Hematopoietic multipotent progenitor cell (in vitro differentiated cells): ENCODE results near the gene PHOSPHO1. TPM values are rescaled to one million over a fixed set of nuclear protein-coding genes. Genes with fewer than 3 reads are reported as not detected.
"Not testable (repeated sequence)": the region's sequence is repeated elsewhere in the genome, so short reads cannot be mapped to it uniquely, and the experiment has no call there.

ENCODE experiments used
- DNase-seq, 3 donors: peaks; one replicate each; pipeline ENCODE4 v3.0.0-alpha.2; 2011 to 2015; ENCODE audit warnings: low read depth in 2 of 3, low spot score in 2 of 3
- total RNA-seq: library from RNA; depleted of rRNA; stranded (reverse); fragments of >200 nt; gene quantifications from one replicate; pipeline ENCODE4 v1.2.3, GENCODE V29; 2012

Gene PHOSPHO1, protein sequence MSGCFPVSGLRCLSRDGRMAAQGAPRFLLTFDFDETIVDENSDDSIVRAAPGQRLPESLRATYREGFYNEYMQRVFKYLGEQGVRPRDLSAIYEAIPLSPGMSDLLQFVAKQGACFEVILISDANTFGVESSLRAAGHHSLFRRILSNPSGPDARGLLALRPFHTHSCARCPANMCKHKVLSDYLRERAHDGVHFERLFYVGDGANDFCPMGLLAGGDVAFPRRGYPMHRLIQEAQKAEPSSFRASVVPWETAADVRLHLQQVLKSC
- under 0.01 TPM for total RNA-seq

DNA sequence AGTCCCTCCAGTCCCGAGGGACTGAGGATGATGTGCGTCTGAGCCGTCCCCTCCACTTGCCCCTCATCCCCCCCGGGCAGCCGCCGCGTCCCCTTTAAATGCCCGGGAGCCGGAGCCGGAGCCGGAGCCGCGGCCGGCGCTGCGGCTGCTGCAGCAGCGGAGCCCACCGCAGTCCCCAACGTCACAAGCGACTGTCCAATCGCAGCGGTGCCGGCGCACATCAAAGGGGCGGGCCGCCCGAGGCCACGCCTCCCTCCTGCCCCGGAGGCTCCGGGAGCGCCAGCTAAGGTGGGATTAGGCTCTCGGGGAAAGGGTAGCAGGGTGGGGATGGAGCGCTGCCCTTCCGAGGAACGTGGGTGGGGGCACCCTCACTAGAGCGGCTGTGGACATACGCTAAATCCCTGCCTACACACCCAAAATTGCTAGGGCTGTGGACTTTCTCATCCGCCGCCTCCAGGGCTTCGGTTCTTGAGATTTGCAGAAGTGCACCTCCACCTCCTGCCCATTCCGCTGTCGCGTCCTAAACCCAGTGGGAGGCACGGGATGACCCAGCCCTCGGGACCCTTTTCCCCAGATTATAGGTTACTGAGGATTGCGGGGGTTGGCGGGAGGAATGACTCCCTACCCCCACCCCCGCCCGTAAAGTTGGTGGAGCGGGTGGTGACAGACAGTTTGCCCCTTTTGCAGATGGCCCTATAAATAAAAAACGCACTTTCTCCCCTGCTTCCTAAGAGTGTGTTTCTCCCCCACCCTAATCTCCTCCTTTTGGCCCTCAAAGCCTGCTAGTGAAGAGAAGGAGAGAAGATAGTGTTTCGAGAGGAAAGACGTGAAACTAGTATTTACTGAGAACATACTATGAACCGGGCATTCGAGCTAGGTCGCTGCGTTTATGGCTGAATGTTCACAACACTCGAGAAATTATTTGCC lies at the start of gene PHOSPHO1:
PHOSPHO1 (minus strand) TSS at position 152 of the 927 bp plus-strand sequence. CDS start 4,096 bp downstream, outside the sequence.
- DNase-seq = peak; percentile 75 to 87 (median 85)

DNA sequence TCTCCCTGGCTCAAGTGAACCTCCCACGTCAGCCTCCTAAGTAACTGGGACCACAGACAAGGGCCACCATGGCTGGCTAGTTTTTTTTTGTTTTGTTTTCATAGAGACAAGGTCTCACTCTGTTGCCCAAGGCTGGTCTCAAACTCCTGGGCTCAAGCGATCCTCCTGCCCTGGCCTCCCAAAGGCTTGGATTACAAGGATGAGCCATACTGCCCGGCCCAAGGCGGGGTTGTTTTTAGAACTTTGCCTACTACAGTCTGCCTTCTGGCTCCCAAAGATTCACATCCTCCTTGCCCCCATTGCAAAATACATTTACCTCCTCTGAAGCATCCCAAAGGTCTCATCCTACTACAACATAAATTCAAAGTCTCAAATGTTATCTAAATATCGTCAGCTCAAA lies 49.5 kb upstream of the PHOSPHO1 start:
- DNase-seq = no peak

DNA sequence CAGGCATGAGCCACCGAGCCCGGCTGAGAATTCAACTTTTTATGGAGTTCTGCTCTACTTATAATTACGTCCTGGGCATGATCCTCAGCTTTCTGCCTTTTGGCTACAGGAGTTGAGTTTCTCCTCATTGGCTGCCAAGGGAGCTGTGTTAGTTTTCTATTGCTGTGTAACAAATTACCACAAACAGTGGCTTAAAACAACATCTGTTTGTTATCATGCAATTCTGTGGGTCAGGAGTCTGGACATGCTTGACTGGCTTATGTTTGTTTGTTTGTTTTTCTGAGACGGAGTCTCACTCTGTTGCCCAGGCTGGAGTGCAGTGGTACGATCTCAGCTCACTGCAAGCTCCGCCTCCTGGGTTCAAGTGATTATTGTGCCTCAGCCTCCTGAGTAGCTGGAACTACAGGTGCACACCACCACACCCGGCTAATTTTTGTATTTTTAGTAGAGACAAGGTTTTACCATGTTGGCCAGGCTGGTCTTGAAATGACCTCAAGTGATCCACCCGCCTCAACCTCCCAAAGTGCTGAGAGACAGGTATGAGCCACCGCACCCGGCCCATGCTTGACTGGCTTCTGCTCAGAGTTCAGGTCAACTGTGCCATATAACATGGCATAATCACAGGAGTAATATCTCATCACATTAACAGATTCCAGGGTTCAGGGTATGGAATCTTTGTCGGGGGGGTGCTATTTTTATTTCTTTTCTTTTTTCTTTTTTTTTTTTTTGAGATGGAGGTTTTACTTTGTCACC lies 48.9 kb upstream of the PHOSPHO1 start:
- DNase-seq = not testable (repeated sequence)

DNA sequence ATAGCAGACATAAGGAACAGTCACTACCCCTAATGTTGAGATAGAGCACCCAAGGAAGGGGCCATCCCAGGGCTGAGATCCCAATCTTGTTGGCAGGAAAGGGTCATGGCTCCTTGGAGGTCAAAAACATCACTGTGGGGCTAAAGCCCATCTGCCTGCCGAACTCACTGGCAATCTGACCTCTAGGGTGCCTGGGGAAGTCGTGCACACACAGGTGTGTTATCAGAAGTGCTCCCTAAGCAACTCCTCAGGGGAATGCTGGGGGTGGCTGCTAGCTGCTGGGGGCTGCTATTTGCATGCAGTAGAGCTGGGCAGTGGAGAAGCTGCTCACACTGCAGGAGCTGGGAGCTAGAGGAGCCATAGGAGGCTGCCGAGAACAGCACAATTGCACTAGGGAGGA lies 47.5 kb upstream of the PHOSPHO1 start:
- DNase-seq = no peak

DNA sequence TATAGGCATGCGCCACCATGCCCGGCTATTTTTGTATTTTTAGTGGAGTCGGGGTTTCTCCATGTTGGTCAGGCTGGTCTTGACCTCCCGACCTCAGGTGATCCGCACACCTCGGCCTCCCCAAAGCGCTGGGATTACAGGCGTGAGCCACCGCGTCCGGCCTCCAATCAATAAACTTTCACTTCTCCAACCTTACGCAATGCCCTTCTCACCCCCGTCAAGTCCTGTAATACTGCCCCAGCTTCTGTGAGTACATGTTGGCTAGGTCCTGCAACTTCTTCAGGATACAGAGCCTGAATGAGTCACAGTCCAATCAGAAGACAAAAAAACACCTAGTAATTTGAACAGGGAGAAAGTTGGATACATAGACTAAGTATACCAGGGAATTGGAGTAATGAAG lies 47.1 kb upstream of the PHOSPHO1 start:
- DNase-seq = no peak

DNA sequence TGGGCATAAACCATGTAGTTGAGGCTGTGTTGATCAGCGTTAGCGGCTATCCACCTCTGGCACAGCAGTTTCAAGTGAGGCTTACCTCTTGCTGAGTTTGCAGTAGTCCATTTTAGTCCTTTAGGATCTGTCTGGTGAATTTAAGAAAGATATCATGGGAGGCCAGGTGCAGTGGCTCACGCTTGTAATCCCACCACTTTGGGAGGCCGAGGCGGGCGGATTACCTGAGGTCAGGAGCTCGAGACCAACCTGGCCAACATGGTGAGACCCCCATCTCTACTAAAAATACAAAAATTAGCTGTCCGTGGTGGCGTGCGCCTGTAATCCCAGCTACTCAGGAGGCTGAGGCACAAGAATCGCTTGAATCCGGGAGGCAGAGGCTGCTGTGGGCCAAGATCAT lies 45.4 kb upstream of the PHOSPHO1 start:
- not testable (repeated sequence) for DNase-seq

DNA sequence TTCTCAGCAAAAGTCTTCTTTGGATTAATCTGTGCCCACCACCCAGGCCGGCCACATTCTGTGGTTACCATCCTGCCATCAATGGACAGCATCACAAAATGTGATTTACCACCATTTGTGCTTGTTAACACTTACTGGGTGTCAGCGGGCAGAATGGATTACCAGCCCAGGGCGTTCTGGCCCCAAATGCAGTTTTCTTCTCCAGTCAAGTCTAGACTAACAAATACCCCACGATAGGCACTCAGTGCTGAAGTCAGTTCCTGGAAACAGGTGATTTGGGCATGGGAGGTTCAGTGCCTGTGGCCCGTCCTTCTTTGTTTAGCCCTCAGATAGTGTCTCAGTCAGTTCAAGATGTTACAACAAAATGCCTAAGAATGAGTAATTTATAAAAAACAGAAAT lies 38.8 kb upstream of the PHOSPHO1 start:
- DNase-seq = no peak

DNA sequence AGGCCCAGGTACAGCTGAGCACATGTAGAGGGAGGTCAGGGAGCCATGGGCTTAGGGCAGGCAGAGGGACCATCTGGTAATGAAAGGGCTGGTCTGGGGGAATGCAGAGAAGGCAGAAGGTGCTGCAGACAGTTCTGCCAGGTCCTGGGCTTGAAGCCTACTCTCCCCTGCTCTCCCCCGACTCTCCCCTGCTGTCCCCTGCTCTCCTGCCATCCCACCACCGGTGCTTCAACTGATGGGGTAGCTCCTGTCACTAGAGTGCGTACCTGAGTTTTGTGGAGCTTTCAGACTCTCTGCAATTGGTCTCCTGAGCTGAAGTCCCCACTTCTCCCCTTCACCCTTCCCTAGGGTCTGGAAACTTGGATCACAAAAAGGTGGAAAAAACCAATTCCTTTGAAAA lies 37.3 kb upstream of the PHOSPHO1 start:
- no peak for DNase-seq

DNA sequence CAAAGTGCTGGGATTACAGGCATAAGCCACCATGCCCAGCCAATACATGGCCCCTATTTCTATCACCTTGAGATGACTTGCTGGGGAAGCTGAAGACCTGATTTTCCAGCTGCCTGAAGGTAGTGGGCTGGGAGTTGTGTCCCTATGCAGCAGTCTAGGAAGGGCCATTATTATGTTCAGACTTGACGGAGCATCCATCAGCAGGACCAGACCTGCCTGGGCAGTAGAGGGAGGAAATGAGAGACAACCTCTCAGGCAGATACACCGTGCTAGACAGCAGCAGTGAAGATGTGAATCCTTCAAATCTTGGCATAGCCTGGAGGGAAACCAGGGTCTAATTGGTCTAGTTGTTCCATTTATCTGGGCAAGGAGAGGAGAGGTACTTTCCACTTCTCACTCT lies 35.6 kb upstream of the PHOSPHO1 start:
- no peak for DNase-seq

DNA sequence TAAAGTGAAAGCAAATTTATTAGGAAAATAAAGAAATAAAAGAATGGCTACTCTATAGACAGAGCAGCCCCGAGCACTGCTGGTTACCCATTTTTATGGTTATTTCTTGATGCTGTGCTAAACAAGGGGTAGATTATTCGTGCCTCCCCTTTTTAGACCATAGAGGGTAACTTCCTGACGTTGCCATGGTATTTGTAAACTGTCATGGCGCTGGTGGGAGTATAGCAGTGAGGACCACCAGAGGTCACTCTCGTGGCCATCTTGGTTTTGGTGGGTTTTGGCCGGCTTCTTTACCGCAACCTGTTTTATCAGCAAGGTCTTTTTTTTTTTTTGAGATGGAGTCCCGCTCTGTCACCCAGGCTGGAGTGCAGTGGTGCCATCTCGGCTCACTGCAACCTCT lies 31.0 kb upstream of the PHOSPHO1 start:
- not testable (repeated sequence) for DNase-seq

DNA sequence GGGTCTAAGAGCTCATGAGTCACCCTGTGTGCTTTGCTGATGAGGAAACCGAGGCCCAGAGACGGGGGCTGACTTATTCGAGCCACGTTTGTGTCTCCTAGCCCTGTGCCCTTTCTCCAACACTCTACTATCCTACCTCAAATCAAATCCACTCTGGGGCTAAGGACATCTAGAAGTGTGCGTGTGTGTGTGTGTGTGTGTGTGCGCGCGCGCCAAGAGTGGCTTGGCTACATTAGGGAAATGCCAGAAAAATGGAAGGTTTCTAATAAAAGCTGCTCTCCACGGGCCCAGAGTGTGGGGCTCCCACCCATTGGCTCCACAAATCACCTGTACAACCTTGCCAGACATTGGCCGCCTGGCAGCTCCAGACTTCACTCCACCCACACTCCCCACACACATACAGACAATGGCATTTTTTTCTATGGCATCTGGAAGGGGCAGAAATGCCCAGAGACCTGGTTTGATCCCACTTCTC lies 30.3 kb upstream of the PHOSPHO1 start:
- DNase-seq = peak in 1 of 3 donors; percentile 14

DNA sequence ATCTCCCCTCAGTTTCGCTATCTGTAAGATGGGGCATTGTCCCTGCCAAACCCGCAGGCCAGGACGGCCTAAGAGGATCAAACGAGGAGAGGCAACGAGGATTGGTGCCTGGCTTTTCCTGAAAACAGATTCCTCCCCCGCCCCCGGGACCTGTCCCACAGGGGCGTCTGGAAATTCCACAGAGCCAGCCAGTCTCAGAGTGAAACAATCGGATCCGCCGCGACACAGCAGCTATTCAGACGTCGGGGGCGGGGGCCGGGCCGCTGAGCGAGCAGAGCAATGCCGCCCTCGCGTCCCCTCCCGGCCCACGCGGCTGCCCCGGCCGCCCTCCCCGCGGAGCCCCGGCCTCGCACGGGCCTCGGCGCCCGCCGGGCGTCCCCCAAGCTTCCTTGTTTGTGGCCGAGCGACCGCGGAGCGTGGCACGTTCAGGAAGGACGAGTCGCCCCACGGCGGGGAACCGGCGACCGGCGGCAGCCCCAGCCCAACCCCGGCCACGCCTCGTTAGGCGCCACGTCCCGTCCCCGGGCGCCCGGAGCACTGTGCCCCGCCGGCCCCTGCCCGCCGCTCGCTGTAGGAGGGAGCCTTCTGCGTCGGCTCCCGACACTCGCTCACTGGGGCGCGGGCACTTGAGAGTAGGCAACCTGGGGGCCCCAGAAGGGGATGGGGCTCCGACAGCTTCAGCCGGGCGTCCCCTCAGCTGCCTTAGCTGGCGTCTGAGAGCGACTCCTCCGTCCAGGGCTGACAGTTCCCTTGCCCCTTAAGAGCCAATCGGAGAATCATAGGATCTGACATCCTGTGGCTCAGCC lies 29.6 kb upstream of the PHOSPHO1 start:
- DNase-seq = peak; percentile 19 to 69 (median 66)

DNA sequence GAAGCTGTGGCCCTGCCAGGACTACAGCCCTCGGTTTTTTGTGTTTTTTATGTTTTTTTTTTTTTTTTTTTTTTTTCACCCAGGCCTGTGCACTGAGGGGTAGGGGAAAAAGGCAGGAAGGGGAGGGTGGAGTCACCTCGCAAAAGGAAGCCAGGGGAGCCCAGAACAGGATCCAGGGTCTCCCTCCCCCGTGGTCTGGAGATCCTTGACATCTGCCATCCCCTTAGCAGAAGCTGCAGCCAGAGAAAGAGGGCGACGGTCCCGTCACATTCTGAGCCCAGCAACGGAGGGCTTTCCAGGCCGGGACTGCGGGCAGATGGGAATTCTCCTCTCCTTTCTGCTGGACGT lies 29.1 kb upstream of the PHOSPHO1 start:
- no peak for DNase-seq

DNA sequence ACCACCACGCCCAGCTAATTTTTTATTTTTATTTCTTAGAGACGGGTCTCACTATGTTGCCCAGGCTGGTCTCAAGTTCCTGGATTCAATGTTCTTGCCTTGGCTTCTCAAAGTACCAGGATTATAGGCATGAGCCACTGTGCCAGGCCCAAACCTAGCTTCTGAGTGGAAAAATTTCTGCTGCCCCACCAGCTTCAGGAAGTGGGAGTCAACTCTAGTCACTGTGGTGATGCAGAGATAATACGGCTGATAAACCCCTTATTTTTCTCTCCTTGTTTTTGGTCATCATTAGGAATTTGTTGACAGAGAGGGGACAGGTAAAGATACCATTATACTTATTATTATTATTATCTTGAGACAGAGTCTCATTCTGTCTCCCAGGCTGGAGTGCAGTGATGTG lies 27.8 kb upstream of the PHOSPHO1 start:
- DNase-seq = no peak

DNA sequence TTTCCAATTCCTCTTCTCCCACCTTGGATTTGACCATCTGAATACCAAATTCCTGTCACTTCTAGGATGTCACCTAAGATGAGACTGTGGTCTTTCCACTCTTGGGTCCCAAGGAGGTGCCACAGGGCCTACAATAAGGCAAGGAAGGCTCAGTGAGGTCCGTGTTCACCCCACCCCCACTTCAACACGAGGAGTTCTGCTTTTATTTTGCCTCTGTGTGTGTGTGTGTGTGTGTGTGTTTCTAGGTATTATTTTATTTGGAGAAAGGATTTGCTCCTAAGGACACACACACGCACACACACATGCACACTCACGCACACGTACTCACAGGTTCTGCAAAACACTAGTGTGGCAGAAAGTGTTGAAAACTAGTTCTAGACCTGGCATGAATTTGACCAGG lies 24.5 kb upstream of the PHOSPHO1 start:
- DNase-seq = peak in 1 of 3 donors; percentile 47

DNA sequence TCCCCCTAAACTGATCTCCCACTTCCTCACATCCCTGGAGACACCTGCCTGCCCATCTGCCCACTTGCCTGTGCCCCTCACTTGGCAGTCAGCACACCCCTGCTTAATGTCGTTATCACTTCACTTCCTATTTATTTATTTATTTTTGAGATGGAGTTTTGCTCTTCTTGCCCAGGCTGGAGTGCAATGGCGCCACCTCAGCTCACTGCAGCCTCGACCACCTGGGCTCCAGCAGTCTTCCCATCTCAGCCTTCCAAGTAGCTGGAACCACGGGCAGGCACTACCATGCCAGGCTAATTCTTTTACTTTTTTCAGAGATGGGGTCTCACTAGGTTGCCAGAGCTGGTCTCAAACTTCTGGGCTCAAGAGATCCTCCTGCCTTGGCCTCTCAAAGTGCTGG lies 23.5 kb upstream of the PHOSPHO1 start:
- no peak for DNase-seq

DNA sequence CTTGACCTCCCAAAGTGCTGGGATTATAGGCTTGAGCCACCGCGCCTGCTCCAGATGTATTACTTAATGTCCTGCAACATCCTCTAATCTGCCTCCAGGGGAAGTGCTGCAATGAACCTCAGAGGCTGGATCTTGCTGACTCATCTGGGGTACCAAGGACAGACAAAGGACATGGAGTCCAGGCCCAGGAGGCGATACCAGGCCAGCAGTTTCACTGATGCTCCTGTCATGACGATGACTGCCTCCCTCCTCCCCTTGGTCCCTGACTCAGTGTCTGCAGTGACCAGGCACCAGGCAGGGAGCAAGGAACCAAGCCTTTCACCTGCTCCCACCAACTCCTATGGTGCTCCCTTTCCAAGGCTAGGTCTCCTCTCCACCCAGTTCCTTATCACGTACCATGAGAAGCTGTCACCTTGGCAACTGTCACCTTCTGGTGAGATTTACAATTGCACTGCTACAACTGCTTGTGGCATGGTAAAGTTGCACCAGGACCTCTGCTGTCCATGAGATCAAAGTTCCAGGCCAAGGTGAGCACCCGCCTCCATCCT lies 21.6 kb upstream of the PHOSPHO1 start:
- no peak for DNase-seq

DNA sequence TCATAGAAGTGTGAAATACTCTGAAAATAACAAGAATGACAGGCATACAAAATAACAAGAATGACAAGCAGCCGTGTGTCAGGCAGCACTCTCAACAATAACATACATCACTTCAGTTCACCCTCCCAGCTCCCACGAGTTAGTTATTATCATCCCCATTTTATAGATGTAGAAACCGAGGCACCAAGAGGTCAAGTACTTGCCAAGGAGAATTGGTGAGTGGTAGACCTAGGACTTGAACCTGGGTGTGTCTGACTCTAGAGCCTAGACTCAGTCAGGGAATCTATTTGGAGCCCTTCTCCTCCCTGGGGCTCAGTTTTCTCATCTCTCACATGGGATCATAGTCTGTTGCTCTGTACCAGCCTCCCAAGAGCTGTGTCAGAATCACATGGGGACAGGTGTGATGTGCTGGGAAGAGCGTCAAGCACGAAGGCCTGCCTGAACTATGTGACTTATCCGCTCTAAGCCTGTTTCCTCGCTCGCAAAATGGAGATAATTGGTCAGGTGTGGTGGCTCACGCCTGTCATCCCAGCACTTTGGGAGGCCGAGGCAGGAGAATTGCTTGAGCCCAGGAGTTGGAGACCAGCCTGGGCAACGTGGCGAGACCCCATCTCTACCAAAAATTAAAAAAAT lies 19.4 kb upstream of the PHOSPHO1 start:
- DNase-seq = no peak

DNA sequence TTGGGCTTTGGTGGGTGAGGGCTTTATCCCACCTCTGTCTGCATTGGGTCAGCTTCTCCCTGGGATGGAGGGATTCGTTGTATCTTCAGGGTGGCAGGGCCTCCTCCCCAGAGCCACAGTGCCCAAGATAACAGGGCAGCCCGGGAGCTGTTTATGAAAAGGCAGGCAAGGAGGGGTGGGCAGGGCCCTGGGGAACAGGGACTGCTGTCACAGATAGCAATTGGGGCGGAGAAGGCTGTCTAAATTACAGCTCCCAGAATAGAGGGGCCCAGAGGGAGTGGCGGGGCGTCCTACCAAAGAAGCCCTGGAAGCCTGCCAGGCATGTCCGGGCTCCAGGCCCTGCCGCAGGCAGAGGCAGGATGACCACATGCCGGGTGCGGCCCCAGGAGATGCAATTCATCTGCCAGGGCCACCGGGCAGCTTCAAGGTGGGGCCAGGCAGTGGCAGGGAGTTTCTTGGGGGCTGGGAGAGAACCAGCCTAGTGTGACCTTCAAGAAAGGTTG lies 18.8 kb upstream of the PHOSPHO1 start:
- DNase-seq = no peak
